Kidney capillary endothelial cell (primary cell): Measurements from ENCODE around the gene CXCL16.

Source experiments
- DNase-seq: peaks from one replicate; pipeline ENCODE4 v3.0.0-alpha.2; 2018; ENCODE audit warnings: low spot score

CXCL16 gene

DNA sequence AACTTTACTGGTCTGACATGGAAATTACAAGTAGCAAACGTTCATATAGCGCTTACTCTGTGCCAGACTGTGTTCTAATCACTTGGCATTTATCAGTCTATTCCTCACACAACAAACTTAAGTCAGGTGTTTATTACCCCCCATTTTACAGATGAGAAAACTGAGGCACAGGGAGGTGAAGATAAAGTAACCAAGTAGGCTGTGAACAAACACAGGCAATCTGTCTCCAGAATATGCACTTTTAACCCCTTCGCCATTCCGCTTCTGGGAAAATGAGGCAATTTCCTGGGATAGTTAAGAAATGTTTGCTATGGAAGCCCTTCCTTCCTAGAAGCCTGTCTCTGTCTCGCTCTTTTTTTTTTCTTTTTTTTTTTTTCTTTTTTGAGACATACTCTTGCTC is 12.2 kb upstream of the CXCL16 start:
- DNase-seq, result no peak

DNA sequence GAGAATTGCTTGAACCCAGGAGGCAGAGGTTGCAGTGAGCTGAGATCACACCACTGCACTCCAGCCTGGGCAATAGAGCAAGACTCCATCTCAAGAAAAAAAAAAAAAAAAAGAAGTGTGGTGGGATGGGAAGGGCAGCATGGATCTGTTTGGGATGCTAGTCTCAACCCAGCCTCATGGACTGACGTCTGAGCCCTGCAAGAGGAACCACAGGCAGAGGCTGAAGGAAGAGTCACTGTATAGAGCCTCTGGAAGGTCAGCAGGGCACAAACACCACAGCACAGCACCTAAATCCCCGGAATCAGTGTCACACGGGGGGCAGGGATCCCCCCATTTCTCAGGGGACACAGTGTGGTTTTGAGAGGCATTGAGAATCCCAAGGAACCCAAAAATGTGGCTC is 10.9 kb upstream of the CXCL16 start:
- no peak for DNase-seq

DNA sequence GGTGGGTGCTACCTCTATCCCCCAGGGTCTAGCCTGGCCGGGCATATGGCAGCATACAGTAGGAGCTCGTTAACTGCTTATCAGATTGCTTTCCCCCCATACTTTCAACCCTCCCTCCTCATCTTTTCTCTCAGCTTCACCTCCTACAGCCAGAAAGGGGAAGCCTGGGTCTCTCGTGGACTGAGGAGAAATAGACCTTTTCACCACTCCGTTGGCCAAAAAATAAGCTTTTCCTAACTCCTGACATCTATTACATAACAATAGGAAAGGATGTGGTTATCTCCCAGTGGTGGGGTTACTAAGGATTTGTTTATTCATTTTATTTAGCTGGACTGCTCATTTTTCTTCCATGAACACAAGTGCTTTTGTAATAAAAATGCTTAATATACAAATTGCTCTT is 9.0 kb upstream of the CXCL16 start:
- no peak for DNase-seq

DNA sequence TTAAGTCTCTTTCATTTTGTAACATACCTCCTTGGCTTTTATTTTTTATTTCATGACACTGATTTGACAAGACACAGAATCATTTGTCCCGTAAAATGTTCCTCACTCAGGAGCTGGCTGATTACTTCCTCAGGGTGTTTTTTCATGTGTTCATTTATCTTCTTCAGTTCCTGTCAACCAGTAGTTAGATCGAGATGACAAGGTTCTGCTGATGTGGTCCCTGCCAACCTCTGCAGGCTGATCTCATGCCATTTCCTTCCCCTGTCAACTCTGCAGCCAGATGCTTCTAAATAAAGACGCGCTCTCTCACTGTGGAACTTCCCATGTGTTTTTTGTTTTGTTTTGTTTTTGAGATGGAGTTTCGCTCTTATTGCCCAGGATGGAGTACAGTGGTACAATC is 8.1 kb upstream of the CXCL16 start:
- DNase-seq, result peak; percentile 63

DNA sequence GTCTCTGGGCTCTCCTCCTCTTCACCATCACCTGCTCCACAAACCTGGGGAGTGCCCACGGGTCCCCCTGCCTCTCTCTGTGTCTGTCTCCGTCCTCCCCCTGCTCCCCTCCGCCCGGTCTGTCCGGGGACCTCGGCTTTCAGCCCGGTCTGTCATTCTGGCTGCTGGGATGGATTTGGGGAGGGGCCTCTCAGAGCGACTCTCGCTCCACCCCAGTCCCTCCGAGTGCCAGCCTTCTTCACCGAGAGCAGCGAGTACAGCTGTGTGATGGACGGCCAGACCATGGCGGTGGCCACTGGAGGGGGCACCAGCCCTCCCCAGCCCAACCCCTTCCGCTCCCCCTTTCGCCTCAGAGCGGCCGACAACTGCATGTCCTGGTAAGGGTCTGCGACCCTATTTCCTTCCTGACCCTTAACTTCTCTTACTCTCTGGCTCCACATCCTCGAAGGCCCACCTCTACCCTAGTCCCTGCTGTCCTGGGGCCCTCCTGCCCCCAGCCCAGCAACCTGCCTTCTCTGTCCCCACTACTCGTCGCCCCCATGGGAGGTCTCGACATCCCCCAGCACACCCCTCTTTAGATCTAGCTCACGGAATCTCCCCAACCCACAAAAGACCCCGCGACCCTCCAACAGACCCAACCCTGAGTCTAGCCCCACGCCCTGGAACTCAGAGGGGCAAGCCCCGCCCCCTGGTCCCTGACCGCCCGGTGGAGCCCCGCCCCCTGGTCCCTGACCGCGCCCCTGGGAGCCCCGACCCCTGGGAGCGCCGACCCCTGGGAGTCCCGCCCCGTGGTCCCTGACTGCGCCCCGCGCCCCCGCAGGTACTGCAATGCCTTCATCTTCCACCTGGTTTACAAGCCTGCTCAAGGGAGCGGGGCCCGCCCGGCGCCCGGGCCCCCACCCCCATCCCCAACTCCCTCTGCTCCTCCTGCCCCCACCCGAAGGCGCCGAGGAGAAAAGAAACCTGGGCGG is 5.6 kb upstream of the CXCL16 start:
- DNase-seq, result no peak

DNA sequence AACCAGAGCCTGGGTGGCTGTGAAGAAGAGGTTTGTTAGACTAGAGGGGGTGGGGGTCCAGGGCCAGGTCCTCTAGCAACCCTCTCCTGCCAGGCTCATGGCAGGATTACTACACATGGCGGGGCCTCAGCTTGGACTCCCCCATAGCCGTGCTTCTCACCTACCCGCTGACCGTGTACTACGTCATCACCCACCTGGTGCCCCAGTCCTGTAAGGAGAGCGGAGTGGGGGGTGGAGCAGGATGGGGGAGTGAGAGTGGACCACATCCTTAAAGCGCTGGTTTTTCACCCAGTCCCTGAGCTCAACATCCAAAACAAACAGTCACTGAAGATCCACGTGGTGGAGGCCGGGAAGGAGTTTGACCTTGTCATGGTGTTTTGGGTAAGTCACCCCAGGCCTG is 4.2 kb upstream of the CXCL16 start:
- DNase-seq, result no peak

DNA sequence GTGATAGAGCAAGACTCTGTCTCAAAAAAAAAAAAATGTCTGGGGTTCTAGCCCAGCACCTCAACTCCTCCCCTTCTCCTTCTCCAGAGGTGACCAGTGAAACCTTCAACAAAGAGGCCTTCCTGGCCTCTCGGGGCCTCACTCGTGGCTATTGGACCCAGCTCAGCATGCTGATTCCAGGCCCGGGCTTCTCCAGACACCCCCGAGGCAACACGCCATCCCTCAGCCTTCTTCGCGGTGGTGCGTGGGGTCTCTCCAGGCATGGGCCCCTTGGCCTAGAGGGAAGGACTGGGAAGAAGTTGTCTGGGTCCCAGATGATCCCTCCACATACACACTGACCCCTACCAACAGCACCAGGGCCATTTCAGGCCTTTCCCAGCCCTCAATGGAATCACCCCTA is 3.5 kb upstream of the CXCL16 start:
- no peak for DNase-seq

DNA sequence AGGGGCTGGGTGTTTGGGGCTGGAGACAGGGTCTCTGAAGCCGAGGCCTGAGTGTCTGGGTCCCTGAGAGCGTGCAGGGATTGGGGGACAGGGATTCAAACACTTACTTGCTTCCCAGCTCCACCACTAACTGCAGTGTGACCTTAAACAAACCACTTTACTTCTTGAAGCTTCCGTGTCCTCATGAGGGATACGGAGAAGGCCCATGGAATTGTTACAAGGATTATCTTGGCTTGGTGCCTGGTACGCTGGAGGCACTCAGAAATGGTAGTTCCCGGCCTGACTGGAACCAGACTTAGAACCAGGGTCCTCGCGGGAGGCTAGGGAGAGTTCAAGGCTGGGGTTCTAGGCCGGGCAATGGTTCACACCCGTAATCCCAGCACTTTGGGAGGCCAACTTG is 2.9 kb upstream of the CXCL16 start:
- DNase-seq, result no peak

DNA sequence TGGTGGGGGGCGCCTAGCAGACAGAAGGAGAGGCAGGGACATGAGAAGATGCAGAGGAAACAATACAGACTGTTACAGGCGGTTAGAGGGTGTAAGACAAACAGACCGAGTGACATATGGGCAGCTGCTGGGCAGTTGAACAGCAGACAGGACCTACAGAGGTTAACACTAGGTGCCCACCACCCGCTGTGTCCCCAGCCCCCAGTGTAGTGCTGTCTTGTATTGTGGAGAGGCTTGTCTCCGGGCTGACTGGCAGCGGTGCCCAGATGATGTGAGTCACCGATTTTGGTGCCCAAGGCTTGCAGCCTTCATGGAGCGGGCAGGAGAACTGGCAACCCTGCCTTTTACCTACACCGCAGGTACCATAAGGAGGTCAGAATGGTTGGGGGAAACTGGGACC is 2.4 kb upstream of the CXCL16 start:
- no peak for DNase-seq

DNA sequence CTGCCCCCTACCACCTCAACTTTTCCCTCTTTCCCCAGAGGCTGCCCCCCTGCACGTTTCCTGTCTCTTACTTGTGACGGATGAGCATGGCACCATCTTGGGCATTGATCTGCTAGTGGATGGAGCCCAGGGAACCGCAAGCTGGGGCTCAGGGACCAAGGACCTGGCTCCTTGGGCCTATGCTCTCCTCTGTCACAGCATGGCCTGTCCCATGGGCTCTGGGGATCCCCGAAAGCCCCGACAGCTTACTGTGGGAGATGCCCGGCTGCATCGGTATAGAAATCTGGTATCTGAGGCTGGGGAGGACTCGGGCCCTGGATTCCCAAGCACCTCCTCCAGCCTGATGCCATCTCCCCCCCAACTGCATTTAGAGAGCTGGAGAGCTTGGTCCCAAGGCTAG is 1.8 kb upstream of the CXCL16 start:
- no peak for DNase-seq

DNA sequence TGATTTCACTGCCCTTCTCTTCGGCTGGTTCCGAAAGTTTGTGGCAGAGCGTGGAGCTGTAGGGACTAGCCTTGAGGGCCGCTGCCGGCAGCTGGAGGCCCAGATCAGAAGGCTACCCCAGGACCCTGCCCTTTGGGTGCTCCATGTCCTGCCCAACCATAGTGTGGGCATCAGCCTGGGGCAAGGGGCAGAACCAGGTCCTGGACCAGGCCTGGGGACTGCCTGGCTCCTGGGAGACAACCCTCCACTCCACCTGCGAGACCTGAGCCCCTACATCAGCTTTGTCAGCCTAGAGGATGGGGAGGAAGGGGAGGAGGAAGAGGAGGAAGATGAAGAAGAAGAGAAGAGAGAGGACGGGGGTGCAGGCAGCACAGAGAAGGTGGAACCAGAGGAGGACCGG is 856 bp upstream of the CXCL16 start:
- no peak for DNase-seq

DNA sequence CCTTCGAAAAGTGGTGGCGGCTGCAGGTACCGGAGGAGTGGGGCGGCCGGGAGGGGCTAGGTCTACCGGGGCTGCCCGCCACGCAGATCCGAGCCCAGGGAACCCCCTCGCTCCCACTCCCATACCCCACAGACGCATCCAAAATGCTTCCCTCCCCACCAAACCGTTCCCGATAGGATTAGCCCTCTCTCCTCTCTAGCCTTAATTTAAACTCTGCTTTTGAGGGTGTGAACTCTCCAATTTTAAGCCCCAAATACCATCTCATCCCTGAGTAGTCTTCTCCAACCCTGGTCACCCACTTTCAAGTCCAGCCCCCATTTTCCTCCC is 260 bp upstream of the CXCL16 start:
- DNase-seq, result no peak

DNA sequence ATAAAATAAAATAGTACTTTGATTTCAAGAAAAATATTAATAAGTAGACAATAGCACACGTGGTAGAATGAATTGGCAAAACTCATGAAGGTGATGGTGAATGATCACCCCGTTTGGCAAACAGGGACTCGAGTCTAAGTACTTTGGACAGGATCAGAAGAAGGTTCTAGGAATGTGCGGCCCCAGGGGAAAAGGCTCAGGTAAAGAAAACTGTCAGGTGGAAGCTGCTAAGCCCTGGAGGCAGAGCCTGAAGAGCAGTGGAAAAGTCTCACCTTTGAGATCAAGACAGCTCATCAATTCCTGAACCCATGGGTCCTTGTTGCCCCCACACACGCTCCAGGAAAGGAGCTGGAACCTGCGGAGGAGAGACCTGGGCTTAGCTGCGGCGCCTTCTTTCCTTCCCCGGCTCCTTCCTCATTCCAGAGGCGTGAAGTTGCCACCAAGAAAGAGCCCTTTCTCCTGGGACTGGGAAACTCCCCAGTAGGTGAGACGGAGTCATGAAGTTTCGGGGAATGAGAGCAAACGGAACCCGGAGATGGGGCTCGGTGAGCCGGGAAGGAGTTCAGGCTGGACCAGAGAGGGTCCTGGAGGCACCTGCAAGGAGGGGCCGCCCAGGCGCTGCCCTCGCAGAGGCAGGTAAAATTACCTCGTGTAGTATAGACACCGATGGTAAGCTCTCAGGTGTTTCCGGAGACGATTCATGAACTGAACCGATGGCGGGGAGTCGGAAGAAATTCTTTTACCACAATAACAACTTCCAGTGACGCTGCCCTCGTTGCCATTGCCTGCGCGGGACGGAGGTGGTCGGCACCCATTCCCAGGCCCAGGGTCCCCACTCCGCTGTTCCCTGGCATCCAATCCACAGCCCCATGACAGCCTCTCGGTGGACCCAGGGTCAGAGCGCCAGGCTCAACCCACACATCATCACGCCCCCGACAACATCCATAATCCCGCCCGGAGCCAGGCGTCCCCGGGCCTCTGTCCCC is 1.3 kb downstream of the CXCL16 start:
- no peak for DNase-seq

DNA sequence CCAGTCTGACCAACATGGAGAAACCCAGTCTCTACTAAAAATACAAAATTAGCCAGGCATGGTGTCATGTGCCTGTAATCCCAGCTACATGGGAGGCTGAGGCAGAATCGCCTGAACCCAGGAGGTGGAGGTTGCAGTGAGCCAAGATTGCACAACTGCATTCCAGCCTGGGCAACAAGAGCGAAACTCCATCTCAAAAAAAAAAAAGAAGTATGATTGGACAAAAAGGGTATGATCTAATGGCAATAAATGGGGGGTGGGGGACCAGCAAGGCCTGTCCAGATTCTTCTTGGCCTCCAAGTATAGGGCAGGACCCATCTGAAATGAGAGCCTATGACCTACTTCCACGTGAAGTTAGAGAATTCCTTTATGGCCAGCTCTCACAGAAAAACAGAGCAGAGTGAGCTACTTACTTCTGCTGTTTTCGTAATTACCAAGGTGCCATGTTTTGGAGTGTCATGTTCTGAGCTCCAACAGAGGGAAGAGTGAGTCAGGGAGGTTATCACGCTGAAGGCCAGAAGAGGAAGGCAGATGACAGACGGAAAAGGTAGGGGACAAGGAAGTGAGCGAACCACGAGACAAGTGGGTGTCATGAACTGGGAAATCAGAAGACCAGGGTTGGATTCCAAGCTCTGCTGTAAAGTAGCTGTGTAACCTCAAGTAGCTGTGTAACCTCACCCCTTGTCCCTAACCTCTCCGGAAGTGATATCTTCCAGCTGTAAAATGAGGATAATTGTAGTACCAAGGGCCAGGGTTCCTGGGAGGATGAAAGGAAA is 3.7 kb downstream of the CXCL16 start:
- DNase-seq, result peak; percentile 56

DNA sequence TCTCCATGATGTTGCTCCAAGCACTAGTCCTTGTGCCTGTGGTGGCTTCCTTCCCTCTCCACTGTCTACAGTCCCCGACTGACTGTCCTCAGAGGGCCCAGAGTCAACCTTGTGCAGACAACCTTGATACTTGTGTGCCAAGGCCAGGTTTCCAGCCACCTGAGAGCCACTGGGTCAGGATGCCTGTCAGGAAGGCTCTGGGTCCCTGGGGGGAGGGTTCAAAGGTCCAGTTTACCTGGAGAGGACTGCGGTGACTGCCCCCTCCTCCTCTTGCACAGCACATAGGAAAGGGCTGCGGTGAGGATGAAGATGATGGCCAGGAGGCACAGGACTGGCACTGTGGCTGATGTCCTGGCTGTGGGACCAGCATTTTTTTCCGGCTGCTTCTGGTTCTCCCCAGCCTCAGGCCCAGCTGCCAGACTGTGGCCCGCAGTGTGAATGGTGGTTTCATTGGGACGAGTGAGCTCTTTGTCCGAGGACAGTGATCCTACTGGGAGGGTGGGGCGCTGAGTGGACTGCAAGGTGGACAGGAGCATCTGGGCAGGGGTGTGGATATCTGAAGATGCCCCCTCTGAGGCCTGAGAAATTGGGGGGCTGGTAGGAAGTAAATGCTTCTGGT is 4.8 kb downstream of the CXCL16 start:
- DNase-seq, result no peak

DNA sequence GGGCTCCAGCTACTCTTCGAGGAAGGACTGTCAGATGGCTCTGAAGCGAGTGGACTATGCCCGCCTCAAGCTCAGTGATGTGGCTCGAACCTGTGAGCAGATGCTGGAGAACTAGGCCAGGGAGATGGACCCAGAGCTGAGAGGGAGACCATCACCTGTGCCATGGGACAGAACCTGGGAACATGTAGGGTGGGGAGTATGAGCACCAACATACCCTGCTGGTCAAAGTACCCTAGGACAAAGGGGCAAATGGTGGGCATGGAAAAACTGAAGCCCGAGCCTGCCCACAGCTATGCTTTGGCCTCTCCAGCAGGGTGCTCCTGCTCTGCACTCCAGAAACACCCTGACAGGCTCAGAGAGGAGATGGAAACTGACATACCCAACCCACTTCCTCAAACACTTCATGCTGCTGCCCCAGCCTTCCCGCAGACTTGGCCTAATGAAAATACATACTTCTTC is 6.6 kb downstream of the CXCL16 start:
- DNase-seq, result no peak

DNA sequence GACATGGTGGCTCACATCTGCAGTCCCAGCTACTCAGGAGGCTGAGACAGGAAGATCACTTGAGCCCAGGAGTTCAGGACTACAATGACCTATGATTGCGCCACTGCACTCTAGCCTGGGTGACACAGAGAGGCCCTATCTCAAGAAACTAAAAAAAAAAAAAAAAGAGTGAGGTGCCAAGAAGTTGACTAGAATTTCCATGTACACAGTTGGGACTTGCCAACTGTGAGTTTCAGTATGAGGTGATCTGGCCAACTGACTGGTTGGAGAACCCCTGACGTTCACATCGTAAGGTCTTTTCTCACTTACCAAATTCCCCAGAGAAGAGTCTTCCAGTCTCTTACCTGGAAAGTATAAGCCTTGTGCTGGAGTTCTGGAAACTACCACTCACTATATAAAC is 11.6 kb downstream of the CXCL16 start:
- DNase-seq, result no peak

DNA sequence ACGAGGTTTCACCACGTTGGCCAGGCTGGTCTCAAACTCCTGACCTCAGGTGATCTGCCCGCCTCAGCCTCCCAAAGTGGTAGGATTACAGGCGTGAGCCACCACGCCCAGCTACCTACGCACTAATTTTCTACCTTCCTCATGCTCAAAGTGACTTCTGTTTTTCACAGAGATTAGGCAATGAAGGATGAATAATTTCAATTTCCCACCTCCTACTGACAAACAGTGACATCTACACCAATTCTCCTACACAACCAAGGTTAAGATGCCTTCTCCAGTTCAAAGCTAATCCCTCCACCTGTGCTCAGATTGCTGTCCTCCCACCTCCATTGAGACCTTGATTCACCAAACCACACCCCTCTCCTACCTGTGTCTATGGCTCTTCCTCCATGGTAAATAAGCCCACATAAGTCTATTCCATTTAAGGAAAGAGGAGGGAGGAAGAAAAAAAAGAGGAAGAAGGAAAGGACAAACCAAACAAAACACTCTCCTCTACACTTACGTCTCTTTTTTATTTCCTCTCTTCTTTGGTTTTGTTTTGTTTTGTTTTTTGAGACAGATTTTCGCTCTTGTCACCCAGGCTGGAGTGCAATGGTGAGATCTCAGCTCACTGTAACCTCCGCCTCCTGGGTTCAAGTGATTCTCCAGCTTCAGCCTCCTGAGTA is 13.9 kb downstream of the CXCL16 start:
- DNase-seq, result no peak

DNA sequence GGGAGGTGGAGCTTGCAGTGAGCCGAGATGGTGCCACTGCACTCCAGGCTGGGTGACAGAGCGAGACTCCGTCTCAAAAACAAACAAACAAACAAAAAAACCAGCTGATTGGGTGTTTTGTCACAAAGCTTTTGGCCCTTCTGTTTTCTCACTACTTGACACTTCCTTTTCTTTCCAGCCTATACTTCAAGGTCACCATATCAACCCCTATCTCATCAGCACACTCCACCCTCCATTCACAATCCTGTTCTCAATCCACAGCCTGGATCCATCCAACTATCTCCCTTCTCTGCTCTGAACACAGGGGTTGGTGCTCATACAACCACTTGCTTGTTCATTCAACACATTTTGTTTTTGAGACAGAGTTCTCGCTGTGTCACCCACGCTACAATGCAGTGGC is 15.1 kb downstream of the CXCL16 start:
- DNase-seq, result no peak

DNA sequence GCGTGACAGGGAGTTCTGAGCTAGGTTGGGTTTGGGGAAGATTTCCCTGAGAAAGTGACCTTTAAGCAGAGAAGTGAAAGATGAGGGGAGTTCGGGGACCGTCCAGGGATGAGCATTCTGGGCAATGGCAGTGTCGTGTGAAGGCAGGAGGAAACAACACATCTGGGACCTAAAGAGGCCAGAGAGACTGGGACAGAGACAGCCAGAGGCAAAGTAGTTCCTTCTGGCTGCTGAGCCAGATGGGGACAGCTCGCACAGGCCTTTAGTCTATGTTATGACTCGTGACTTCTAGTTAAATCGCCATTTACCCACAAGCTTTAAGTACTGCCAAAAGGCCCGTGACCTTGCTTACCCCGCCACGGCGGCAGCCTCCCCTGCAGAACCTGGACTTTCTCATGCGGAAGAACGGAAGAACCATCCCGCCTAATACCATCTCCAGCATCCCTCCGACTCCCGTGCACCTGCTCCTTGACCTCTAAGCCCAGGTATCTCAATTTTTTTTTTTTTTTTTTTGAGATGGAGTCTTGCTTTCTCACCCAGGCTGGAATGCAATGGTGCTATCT is 17.0 kb downstream of the CXCL16 start:
- DNase-seq, result no peak
